ENCODE results near the gene RNF10.
A peak's percentile ranks its signal among the peaks of the same experiment; 100 is the strongest.

Gene RNF10

DNA sequence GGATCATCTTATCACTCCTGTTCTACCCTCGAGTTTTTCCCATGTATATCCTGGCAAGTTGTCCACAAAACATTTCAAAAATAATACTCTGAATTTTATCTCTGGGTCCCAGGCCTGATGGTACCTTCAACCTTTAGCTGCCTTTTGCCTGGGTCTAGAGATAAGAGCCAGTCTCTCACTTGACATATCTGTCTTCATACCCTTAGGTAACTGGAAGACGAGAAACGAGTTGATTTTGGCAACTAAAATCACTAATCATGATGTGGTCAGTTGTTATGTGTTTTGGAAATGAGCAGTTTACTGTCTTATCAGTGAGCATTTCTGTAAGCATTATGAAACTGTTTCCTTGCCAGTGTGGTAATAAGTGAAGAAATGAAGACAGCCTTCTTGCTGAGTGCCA, 6.3 kb downstream of the RNF10 start:
- peaks cover 18% of the 10 kb centered on the region for H3K36me3 ChIP-seq (ENCODE audit: insufficient read depth, low read length)
- peaks cover 61% of the 10 kb centered on the region for H3K4me1 ChIP-seq (ENCODE audit: control insufficient read depth, insufficient read depth, low read length, unreplicated experiment)
- no peak overlapping the region for H2AFZ ChIP-seq (ENCODE audit: low read length, unreplicated experiment)
- H3K27ac ChIP-seq (ENCODE audit: low read depth, low read length): peak overlapping the region; percentile 14; the same call in 1 of the 2 replicates
- H3K4me3 ChIP-seq (ENCODE audit: low read depth, low read length): no peak overlapping the region
- H3K79me2 ChIP-seq (ENCODE audit: control insufficient read depth, insufficient read depth, low read length, unreplicated experiment): peaks cover 93% of the 10 kb centered on the region
- H3K27me3 ChIP-seq (ENCODE audit: insufficient read depth, low read length): no peaks in the 10 kb centered on the region

DNA sequence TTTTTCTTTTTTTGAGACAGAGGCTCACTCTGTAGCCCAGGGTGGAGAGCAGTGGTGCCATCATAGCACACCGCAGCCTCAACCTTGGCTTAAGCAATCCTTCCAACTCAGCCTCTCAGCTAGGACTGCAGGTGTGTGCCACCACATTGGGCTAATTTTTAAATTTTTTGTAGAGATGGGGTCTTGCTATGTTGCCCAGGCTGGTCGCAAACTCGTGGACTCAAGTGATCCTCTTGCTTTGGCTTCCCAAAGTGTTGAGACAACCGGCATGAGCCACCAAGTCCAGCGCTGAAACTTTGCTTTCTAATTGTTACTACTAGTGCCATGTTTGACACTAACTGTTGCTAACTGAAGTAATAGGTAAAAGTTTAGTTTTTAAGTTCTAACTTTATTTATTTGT, 8.0 kb downstream of the RNF10 start:
- Histone ChIP-seq H3K27ac (ENCODE audit: low read depth, low read length) (no peak overlapping the region), H3K36me3 (ENCODE audit: insufficient read depth, low read length) (peaks cover 18% of the 10 kb centered on the region), H2AFZ (ENCODE audit: low read length, unreplicated experiment) (no peak overlapping the region), H3K27me3 (ENCODE audit: insufficient read depth, low read length) (no peaks in the 10 kb centered on the region), H3K79me2 (ENCODE audit: control insufficient read depth, insufficient read depth, low read length, unreplicated experiment) (peaks cover 90% of the 10 kb centered on the region), H3K4me1 (ENCODE audit: control insufficient read depth, insufficient read depth, low read length, unreplicated experiment) (peaks cover 62% of the 10 kb centered on the region), H3K4me3 (ENCODE audit: low read depth, low read length) (no peak overlapping the region)

DNA sequence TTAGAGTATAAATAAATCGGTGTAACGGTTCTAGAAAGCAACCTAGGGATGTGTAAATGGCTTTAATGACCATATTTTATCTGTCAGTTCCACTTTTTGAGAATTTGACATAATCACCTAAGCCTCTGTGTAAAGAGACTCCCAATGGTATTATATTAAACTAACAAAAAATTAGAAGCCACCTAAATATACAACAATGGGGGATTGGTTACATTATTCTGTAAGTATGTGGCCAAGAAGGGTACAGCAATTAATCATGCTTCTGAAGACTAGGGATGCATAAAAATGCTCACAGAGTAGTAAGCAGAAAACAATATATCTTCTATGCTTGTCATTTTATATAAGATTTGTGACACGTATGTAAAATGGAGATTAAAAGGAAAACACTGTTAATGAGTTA, 10.5 kb downstream of the RNF10 start:
- Histone ChIP-seq H2AFZ (ENCODE audit: low read length, unreplicated experiment) (no peak overlapping the region), H3K36me3 (ENCODE audit: insufficient read depth, low read length) (peaks cover 31% of the 10 kb centered on the region), H3K27ac (ENCODE audit: low read depth, low read length) (peak overlapping the region; percentile 38; the same call in 1 of the 2 replicates), H3K79me2 (ENCODE audit: control insufficient read depth, insufficient read depth, low read length, unreplicated experiment) (peaks cover 85% of the 10 kb centered on the region), H3K4me1 (ENCODE audit: control insufficient read depth, insufficient read depth, low read length, unreplicated experiment) (peaks cover 37% of the 10 kb centered on the region), H3K27me3 (ENCODE audit: insufficient read depth, low read length) (no peaks in the 10 kb centered on the region), H3K4me3 (ENCODE audit: low read depth, low read length) (no peak overlapping the region)

DNA sequence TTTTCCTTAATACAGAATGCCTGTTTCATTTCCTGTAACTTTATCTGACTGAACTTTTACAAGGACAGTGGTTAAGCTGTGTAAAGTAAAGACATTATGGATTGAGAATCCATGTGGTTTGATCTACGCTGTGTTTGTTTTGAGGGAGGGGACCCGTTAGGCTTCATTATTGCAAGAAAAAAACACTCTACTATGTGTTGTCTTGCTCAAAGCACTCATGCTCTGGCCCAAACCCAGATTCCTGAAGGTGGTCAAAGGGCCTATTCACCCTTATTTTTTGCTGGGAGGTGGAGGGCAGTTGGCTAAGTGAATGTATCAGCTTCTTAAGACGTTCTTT, 11.9 kb downstream of the RNF10 start:
- Histone ChIP-seq H2AFZ (ENCODE audit: low read length, unreplicated experiment) (no peak overlapping the region), H3K36me3 (ENCODE audit: insufficient read depth, low read length) (peaks cover 31% of the 10 kb centered on the region), H3K79me2 (ENCODE audit: control insufficient read depth, insufficient read depth, low read length, unreplicated experiment) (peaks cover 80% of the 10 kb centered on the region), H3K27ac (ENCODE audit: low read depth, low read length) (no peak overlapping the region), H3K27me3 (ENCODE audit: insufficient read depth, low read length) (no peaks in the 10 kb centered on the region), H3K4me1 (ENCODE audit: control insufficient read depth, insufficient read depth, low read length, unreplicated experiment) (peaks cover 33% of the 10 kb centered on the region), H3K4me3 (ENCODE audit: low read depth, low read length) (no peak overlapping the region)

DNA sequence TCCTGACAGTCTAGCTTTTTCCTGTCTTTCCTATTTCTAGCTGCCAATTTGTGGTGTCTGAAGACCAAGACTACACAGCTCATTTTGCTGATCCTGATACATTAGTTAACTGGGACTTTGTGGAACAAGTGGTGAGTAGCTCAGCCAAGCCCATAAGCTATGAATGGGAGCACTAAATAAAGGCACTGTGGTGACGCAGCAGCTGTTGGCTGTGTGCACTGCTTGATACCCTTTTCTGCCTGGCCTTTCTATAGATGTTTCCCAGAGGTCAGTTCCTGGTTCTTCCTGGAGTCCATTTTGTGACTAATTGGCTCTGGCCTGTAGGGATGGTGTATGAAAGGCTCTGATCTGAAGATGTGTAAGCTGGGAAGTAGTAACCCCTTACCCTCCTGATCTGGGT, 20.5 kb downstream of the RNF10 start:
- no peaks in the 10 kb centered on the region for H3K27me3 ChIP-seq (ENCODE audit: insufficient read depth, low read length)
- H3K4me1 ChIP-seq (ENCODE audit: control insufficient read depth, insufficient read depth, low read length, unreplicated experiment): peaks cover 12% of the 10 kb centered on the region
- H3K79me2 ChIP-seq (ENCODE audit: control insufficient read depth, insufficient read depth, low read length, unreplicated experiment): peaks cover 23% of the 10 kb centered on the region
- H3K27ac ChIP-seq (ENCODE audit: low read depth, low read length): no peak overlapping the region
- no peak overlapping the region for H2AFZ ChIP-seq (ENCODE audit: low read length, unreplicated experiment)
- no peak overlapping the region for H3K4me3 ChIP-seq (ENCODE audit: low read depth, low read length)
- H3K36me3 ChIP-seq (ENCODE audit: insufficient read depth, low read length): peaks cover 32% of the 10 kb centered on the region

DNA sequence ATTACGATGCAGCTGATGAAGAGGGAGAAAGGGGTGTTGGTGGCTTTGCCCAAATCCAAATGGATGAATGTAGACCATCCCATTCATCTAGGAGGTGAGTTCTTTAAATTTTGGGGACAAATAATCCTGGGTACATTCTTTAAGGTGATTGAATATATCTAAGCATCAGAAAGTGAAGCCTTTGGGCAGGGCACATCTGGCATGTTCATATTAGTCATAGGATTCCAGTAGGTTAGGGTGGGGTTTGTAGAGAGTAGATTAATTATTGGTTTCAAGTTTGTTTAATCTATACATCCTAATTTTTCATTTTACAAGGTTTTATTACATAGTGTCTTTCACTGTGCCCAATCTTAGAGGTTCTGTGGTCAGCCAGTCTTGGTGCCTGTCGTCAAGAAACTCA, 23.4 kb downstream of the RNF10 start:
- Histone ChIP-seq H2AFZ (ENCODE audit: low read length, unreplicated experiment) (no peak overlapping the region), H3K4me3 (ENCODE audit: low read depth, low read length) (no peak overlapping the region), H3K36me3 (ENCODE audit: insufficient read depth, low read length) (peaks cover 45% of the 10 kb centered on the region), H3K27me3 (ENCODE audit: insufficient read depth, low read length) (no peaks in the 10 kb centered on the region), H3K27ac (ENCODE audit: low read depth, low read length) (no peak overlapping the region), H3K79me2 (ENCODE audit: control insufficient read depth, insufficient read depth, low read length, unreplicated experiment) (peaks cover 8% of the 10 kb centered on the region), H3K4me1 (ENCODE audit: control insufficient read depth, insufficient read depth, low read length, unreplicated experiment) (peaks cover 7% of the 10 kb centered on the region)

DNA sequence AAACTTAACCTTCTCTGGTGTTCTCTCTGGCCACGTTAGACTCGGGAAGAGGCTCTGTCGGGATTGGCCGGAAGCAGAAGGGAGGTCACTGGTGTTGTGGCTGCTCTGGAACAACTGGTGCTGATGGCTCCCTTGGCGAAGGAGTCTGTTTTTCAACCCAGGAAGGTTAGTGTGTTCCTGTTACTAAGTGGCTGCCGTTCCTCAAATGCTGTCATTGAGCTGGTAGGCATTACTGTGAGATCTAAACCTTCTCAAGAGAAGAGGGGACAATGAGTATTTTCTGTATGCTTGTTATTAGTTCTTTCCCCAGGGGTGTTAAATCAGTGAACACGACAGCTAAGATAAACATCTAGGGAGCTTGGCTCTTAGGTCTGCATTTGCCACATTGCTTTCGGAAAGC, 28.8 kb downstream of the RNF10 start:
- Histone ChIP-seq H3K27ac (ENCODE audit: low read depth, low read length) (no peak overlapping the region), H3K27me3 (ENCODE audit: insufficient read depth, low read length) (no peaks in the 10 kb centered on the region), H3K4me3 (ENCODE audit: low read depth, low read length) (no peak overlapping the region), H2AFZ (ENCODE audit: low read length, unreplicated experiment) (no peak overlapping the region), H3K4me1 (ENCODE audit: control insufficient read depth, insufficient read depth, low read length, unreplicated experiment) (peaks cover under 1% of the 10 kb centered on the region), H3K79me2 (ENCODE audit: control insufficient read depth, insufficient read depth, low read length, unreplicated experiment) (no peaks in the 10 kb centered on the region), H3K36me3 (ENCODE audit: insufficient read depth, low read length) (peaks cover 45% of the 10 kb centered on the region)

DNA sequence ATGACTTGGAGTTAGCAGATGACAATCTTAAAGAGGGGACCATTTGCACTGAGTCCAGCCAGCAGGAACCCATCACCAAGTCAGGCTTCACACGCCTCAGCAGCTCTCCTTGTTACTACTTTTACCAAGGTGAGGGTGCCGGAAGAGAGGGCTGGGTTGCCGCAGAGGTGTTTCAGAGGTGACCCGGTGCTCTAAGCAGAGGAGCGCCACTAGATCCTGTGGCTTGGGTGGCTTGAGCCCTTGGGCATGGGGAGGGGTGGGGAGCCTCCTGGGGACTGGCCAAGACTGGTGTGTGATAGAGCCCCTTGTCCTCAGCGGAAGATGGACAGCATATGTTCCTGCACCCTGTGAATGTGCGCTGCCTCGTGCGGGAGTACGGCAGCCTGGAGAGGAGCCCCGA, 29.3 kb downstream of the RNF10 start:
- Histone ChIP-seq H3K27ac (ENCODE audit: low read depth, low read length) (no peak overlapping the region), H3K4me3 (ENCODE audit: low read depth, low read length) (no peak overlapping the region), H3K36me3 (ENCODE audit: insufficient read depth, low read length) (peaks cover 45% of the 10 kb centered on the region), H3K79me2 (ENCODE audit: control insufficient read depth, insufficient read depth, low read length, unreplicated experiment) (no peaks in the 10 kb centered on the region), H2AFZ (ENCODE audit: low read length, unreplicated experiment) (no peak overlapping the region), H3K4me1 (ENCODE audit: control insufficient read depth, insufficient read depth, low read length, unreplicated experiment) (no peaks in the 10 kb centered on the region), H3K27me3 (ENCODE audit: insufficient read depth, low read length) (no peaks in the 10 kb centered on the region)

DNA sequence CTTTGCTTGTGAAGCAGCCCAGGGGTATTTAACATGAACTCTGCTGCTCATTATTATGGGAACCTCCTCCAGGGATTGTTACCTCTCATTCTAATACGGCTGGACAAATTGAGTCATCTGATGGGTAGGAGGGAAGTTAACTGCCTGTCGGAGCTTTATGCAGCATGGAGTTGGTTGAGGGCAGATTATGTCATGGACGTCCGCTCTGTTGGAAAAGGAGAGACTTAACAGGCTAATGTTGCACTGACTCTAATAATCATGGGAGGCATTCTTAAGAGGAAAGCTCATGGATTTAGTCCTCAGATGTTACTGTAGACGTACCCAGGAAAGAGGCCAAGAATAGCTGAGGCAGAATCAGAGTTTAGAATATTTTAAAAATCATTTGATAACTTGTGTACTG, 37.1 kb downstream of the RNF10 start:
- H2AFZ ChIP-seq (ENCODE audit: low read length, unreplicated experiment): no peak overlapping the region
- H3K4me3 ChIP-seq (ENCODE audit: low read depth, low read length): no peak overlapping the region
- H3K36me3 ChIP-seq (ENCODE audit: insufficient read depth, low read length): peaks cover 47% of the 10 kb centered on the region
- H3K4me1 ChIP-seq (ENCODE audit: control insufficient read depth, insufficient read depth, low read length, unreplicated experiment): peaks cover 32% of the 10 kb centered on the region
- no peaks in the 10 kb centered on the region for H3K79me2 ChIP-seq (ENCODE audit: control insufficient read depth, insufficient read depth, low read length, unreplicated experiment)
- H3K27me3 ChIP-seq (ENCODE audit: insufficient read depth, low read length): no peaks in the 10 kb centered on the region
- peak overlapping the region; percentile 65 for H3K27ac ChIP-seq (ENCODE audit: low read depth, low read length)

DNA sequence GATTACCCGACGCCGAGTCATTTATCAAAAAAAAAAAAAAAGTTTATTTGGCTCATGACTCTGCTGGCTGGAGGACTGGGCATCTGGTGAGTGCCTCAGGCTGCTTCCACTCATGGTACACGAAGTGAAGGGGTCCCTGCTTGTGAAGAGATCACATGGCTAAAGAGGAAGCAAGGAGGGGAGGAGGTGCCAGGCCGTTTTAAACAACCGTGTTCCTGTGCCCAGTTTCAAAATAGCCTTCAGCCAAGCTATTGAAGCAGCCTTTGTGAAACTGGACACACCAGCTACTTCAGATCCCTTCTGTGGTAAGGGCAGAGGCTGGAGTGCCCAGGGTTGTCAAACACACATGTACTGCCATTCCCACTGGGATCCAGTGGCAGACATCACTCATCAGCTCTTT, 39.4 kb downstream of the RNF10 start:
- Histone ChIP-seq H3K4me3 (ENCODE audit: low read depth, low read length) (no peak overlapping the region), H3K79me2 (ENCODE audit: control insufficient read depth, insufficient read depth, low read length, unreplicated experiment) (no peaks in the 10 kb centered on the region), H3K36me3 (ENCODE audit: insufficient read depth, low read length) (peaks cover 54% of the 10 kb centered on the region)

DNA sequence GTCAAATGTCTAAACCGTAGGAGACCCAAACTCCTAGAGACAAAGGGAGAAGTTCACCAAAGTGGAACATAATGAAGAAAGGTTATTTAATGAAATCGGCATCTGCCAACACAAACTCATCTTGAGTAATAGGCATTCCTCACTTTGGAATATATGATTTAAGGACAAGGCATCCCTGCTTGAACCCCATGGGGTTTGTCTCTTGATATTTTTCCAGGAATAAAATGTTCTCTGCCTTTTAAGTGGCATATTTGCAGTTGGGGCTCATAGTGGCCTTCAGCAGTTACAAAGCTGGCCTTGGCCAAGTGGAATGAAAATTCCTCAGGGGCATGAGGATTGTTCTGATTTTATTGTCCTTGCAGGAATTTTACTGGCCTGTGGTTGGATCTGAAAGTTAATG, 40.0 kb downstream of the RNF10 start:
- Histone ChIP-seq H3K4me1 (ENCODE audit: control insufficient read depth, insufficient read depth, low read length, unreplicated experiment) (peaks cover 32% of the 10 kb centered on the region), H3K4me3 (ENCODE audit: low read depth, low read length) (no peak overlapping the region), H3K27ac (ENCODE audit: low read depth, low read length) (peak overlapping the region; percentile 51), H2AFZ (ENCODE audit: low read length, unreplicated experiment) (no peak overlapping the region), H3K79me2 (ENCODE audit: control insufficient read depth, insufficient read depth, low read length, unreplicated experiment) (no peaks in the 10 kb centered on the region), H3K27me3 (ENCODE audit: insufficient read depth, low read length) (no peaks in the 10 kb centered on the region), H3K36me3 (ENCODE audit: insufficient read depth, low read length) (peaks cover 54% of the 10 kb centered on the region)

More for the DNA sequence above, 39.4 kb downstream of the RNF10 start:
- H3K27ac ChIP-seq (ENCODE audit: low read depth, low read length): peak overlapping the region; percentile 51
- H3K27me3 ChIP-seq (ENCODE audit: insufficient read depth, low read length): no peaks in the 10 kb centered on the region
- no peak overlapping the region for H2AFZ ChIP-seq (ENCODE audit: low read length, unreplicated experiment)
- peaks cover 32% of the 10 kb centered on the region for H3K4me1 ChIP-seq (ENCODE audit: control insufficient read depth, insufficient read depth, low read length, unreplicated experiment)
